H1 (cell line): ENCODE measurements around the gene LHX5. TPM values are rescaled to one million over a fixed set of nuclear protein-coding genes. Genes with fewer than 3 reads are reported as not detected.

ENCODE experiments used
- CTCF ChIA-PET: fragments of 300-600 bp; sonication (Branson Sonifier 250); formaldehyde crosslinking; loops from one replicate; lab custom pipeline; 2021; ENCODE audit not compliant: partially characterized antibody; lab: Charles Lee
- POLR2A ChIA-PET: fragments of 300-600 bp; sonication (Branson Sonifier 250); formaldehyde crosslinking; loops from one replicate; lab custom pipeline; 2021; ENCODE audit warnings: inconsistent platforms; ENCODE audit not compliant: partially characterized antibody; lab: Charles Lee
- DNase-seq, 2 experiments: peaks; one replicate each; pipeline versions ENCODE4 v3.0.0 to v3.0.0-alpha.2; 2010 to 2022; ENCODE audit warnings: low spot score in 2 of 2, low read depth in 1 of 2, mixed read lengths in 1 of 2
- FAIRE-seq: peaks from 2 replicates; lab custom pipeline; 2011; peaks lifted over from hg19 to GRCh38; lab: Jason Lieb, UNC
- H2AFZ ChIP-seq: 2 replicates; pipeline ENCODE4 v1.8.1; 2012; ENCODE audit warnings: low read length, inconsistent platforms
- H2AK5ac ChIP-seq: 2 replicates; pipeline ENCODE4 v1.6.1; 2013; ENCODE audit warnings: low read depth, low read length
- H2BK120ac ChIP-seq: replicated peaks from 2 replicates; pipeline ENCODE3; 2013; ENCODE audit warnings: low read depth, low read length, inconsistent platforms
- H2BK12ac ChIP-seq: 2 replicates; pipeline ENCODE4 v1.6.1; 2013; ENCODE audit warnings: low read depth, low read length
- H2BK15ac ChIP-seq: 2 replicates; pipeline ENCODE4 v1.6.1; 2013; ENCODE audit warnings: low read length
- H2BK20ac ChIP-seq: 2 replicates; pipeline ENCODE4 v1.6.1; 2013; ENCODE audit warnings: low read length
- H2BK5ac ChIP-seq: 2 replicates; pipeline ENCODE4 v1.6.1; 2013; ENCODE audit warnings: low read depth, low read length
- H3K14ac ChIP-seq: 2 replicates; pipeline ENCODE4 v1.6.1; 2013; ENCODE audit warnings: inconsistent platforms; ENCODE audit not compliant: insufficient read length
- H3K18ac ChIP-seq: 2 replicates; pipeline ENCODE4 v1.6.1; 2013; ENCODE audit warnings: low read length; ENCODE audit errors: extremely low read depth
- H3K23ac ChIP-seq: 2 replicates; pipeline ENCODE4 v1.6.1; 2013; ENCODE audit warnings: inconsistent platforms; ENCODE audit not compliant: insufficient read length
- H3K23me2 ChIP-seq: 2 replicates; pipeline ENCODE4 v1.6.1; 2013; ENCODE audit warnings: low read depth, low read length
- H3K27ac ChIP-seq: 2 replicates; pipeline ENCODE4 v1.6.1; 2011; ENCODE audit warnings: low read depth, low read length, inconsistent platforms
- H3K27me3 ChIP-seq, 4 experiments: replicated peaks in 1 of 4; 1 replicate in 1 of 4; 2 replicates in 3 of 4; pipeline versions ENCODE4 v1.6.1 to v1.8.1; 2011 to 2013; ENCODE audit warnings: low read length in 3 of 4, mild to moderate bottlenecking in 3 of 4, inconsistent platforms in 2 of 4, mixed read lengths in 2 of 4, moderate library complexity in 1 of 4; ENCODE audit not compliant: control insufficient read depth in 3 of 4, insufficient read depth in 3 of 4; ENCODE audit errors: extremely low read depth in 1 of 4
- H3K36me3 ChIP-seq, 4 experiments: 2 replicates each; pipeline versions ENCODE4 v1.6.1 to v1.8.1; 2011 to 2013; ENCODE audit warnings: mild to moderate bottlenecking in 4 of 4, low read length in 3 of 4, moderate library complexity in 2 of 4, control low read depth in 1 of 4, inconsistent platforms in 1 of 4; ENCODE audit not compliant: insufficient read depth in 4 of 4, control insufficient read depth in 2 of 4
- H3K4ac ChIP-seq: replicated peaks from 2 replicates; pipeline ENCODE3; 2013; ENCODE audit warnings: low read length, low read depth, mixed read lengths, inconsistent platforms; ENCODE audit not compliant: insufficient read length
- H3K4me1 ChIP-seq, 4 experiments: replicated peaks in 1 of 4; 1 replicate in 1 of 4; 2 replicates in 3 of 4; pipeline versions ENCODE4 v1.6.1 to v1.8.1; 2011 to 2013; ENCODE audit warnings: low read length in 3 of 4, inconsistent platforms in 2 of 4, mixed read lengths in 1 of 4; ENCODE audit not compliant: insufficient read depth in 4 of 4, control insufficient read depth in 3 of 4
- H3K4me2 ChIP-seq, 2 experiments: 2 replicates each; pipeline versions ENCODE4 v1.6.1 to v1.8.1; 2011 to 2013; ENCODE audit warnings: low read depth in 2 of 2, low read length in 2 of 2, control low read depth in 1 of 2, inconsistent platforms in 1 of 2, mild to moderate bottlenecking in 1 of 2; ENCODE audit not compliant: insufficient read depth in 1 of 2
- H3K4me3 ChIP-seq, 4 experiments: fragments of 200-600, 300-600 bp in 1 of 4; sonication (generic), shearing (Covaris generic), sonication (Bioruptor Twin) in 1 of 4; 2 replicates each; pipeline versions ENCODE4 v1.5.1 to v1.8.1; 2011 to 2016; ENCODE audit warnings: low read length in 4 of 4, low read depth in 3 of 4, control low read depth in 2 of 4, inconsistent platforms in 2 of 4, mild to moderate bottlenecking in 2 of 4, mixed read lengths in 1 of 4, moderate library complexity in 1 of 4; ENCODE audit not compliant: insufficient read depth in 2 of 4; ENCODE audit errors: extremely low read depth in 1 of 4
- H3K56ac ChIP-seq: replicated peaks from 2 replicates; pipeline ENCODE3; 2013; ENCODE audit warnings: low read depth, mild to moderate bottlenecking, mixed read lengths, low read length, inconsistent platforms; ENCODE audit not compliant: insufficient read length
- H3K79me1 ChIP-seq: 2 replicates; pipeline ENCODE4 v1.6.1; 2013; ENCODE audit warnings: low read depth, low read length, control low read depth
- H3K79me2 ChIP-seq, 2 experiments: 2 replicates each; pipeline versions ENCODE4 v1.6.1 to v1.8.1; 2012 to 2013; ENCODE audit warnings: low read length in 2 of 2, mild to moderate bottlenecking in 2 of 2, inconsistent platforms in 1 of 2; ENCODE audit not compliant: insufficient read depth in 2 of 2, control insufficient read depth in 1 of 2
- H3K9ac ChIP-seq, 4 experiments: replicated peaks in 1 of 4; 1 replicate in 1 of 4; 2 replicates in 3 of 4; pipeline versions ENCODE4 v1.6.1 to v1.8.1; 2011 to 2013; ENCODE audit warnings: low read depth in 3 of 4, low read length in 3 of 4, control low read depth in 2 of 4, mild to moderate bottlenecking in 2 of 4, moderate library complexity in 2 of 4, inconsistent platforms in 1 of 4; ENCODE audit errors: extremely low read depth in 1 of 4
- H3K9me3 ChIP-seq, 2 experiments: 2 replicates each; pipeline versions ENCODE4 v1.6.1 to v1.8.1; 2012 to 2013; ENCODE audit warnings: mild to moderate bottlenecking in 2 of 2, moderate library complexity in 2 of 2, control low read depth in 1 of 2, inconsistent platforms in 1 of 2, low read depth in 1 of 2, low read length in 1 of 2, mixed read lengths in 1 of 2; ENCODE audit not compliant: insufficient read depth in 2 of 2
- H4K20me1 ChIP-seq, 2 experiments: replicated peaks in 1 of 2; 2 replicates each; pipeline versions ENCODE3 to v1.8.1; 2011 to 2013; ENCODE audit warnings: inconsistent platforms in 2 of 2, low read length in 2 of 2, mild to moderate bottlenecking in 1 of 2; ENCODE audit not compliant: insufficient read depth in 2 of 2, control insufficient read depth in 1 of 2
- H4K5ac ChIP-seq: 2 replicates; pipeline ENCODE4 v1.6.1; 2013; ENCODE audit warnings: low read length, low read depth, mixed read lengths, inconsistent platforms; ENCODE audit not compliant: insufficient read length
- H4K8ac ChIP-seq: 2 replicates; pipeline ENCODE4 v1.8.0; 2013; ENCODE audit warnings: mild to moderate bottlenecking, moderate library complexity, low read length, inconsistent platforms; ENCODE audit not compliant: insufficient read depth; ENCODE audit errors: extremely low read depth
- H4K91ac ChIP-seq: replicated peaks from 2 replicates; pipeline ENCODE3; 2013; ENCODE audit warnings: low read length, mixed read lengths, inconsistent platforms; ENCODE audit not compliant: insufficient read length
- BACH1 ChIP-seq: IDR thresholded peaks from 2 replicates; pipeline ENCODE4 v1.6.1; 2012; ENCODE audit warnings: low read length, improper control_type of control experiment
- CTBP2 ChIP-seq: IDR thresholded peaks from 2 replicates; pipeline ENCODE4 v1.7.0; 2011; ENCODE audit warnings: borderline replicate concordance, mild to moderate bottlenecking, moderate library complexity, mixed read lengths, low read length; ENCODE audit not compliant: insufficient read depth, insufficient read length
- EZH2 ChIP-seq: fragments of 200-600 bp; sonication (generic); IDR thresholded peaks from 2 replicates; pipeline ENCODE4 v1.7.1; 2012; ENCODE audit warnings: low read depth, mild to moderate bottlenecking, moderate library complexity, low read length, inconsistent platforms; ENCODE audit not compliant: severe bottlenecking
- TBP ChIP-seq: IDR thresholded peaks from 2 replicates; pipeline ENCODE4 v1.6.1; 2011; ENCODE audit warnings: low read depth, low read length, improper control_type of control experiment
- WGBS, 2 experiments: shearing (Covaris generic) in 1 of 2; methylation state at CpG; one replicate each; pipeline versions ENCODE4 v1.1.6 to v1.1.7; 2013 to 2015; ENCODE audit warnings: low lambda C conversion rate in 2 of 2, mixed read lengths in 2 of 2, inconsistent platforms in 1 of 2, low coverage in 1 of 2, missing lambda C conversion rate in 1 of 2; ENCODE audit not compliant: insufficient replicate concordance in 2 of 2, insufficient coverage in 1 of 2, insufficient read length in 1 of 2; ENCODE audit errors: extremely low coverage in 1 of 2, missing lambda C conversion rate in 1 of 2; 5-methylcytosine and 5-hydroxymethylcytosine counted together
- polyA plus RNA-seq, 7 experiments: library from polyadenylated mRNA; depleted of rRNA in 3 of 7; stranded (reverse) in 5 of 7; unstranded in 2 of 7; fragments of >200 nt in 5 of 7; fragments of 200-250 nt in 2 of 7; gene quantifications; 1 replicate in 5 of 7; 2 replicates in 1 of 7; 4 replicates in 1 of 7; pipeline versions ENCODE4 v1.2.1 to v1.2.3, GENCODE V29; 2011 to 2013; ENCODE audit warnings: missing spikeins in 2 of 7, mixed read lengths in 2 of 7
- total RNA-seq: library from RNA; stranded (reverse); fragmentation: NEBNext Ultra II Directional; extraction: Animal tissue kit (Norgen Biotek cat#: 25700); gene quantifications from 2 replicates; pipeline ENCODE4 v1.2.1, GENCODE V29; 2021

LHX5 gene
- total and polyA plus RNA-seq, 2 of the 8 experiments (the other 6 are each of a cell fraction or from before 2014, with no cell fraction given) = 0.47 to 1.1 TPM

DNA sequence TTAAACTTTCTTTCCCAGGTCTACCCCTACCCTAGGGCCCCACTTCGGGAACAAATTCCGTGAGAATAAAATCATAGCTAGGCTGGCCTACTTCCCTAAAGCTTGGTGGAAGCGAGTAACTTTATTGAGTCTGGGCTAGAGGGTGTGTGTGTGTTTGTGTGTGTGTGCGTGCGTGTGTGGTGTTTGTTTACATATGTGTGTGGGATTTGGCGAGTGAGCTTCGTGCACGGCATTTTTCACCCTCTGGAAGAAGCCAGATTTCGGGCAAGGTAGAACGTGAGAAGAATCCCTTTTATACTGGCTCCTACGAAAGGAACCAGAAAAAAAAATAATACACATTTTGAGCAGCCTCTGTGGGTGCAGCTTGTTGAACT, 7.5 kb upstream of the LHX5 start:
- FAIRE-seq (no peak), DNase-seq (no peak)
- no peaks in the 10 kb centered on the region for H3K9me3 ChIP-seq
- H2AK5ac ChIP-seq = 0 out of 2 replicates have a peak overlapping the region, but pooled peaks have one; percentile 91
- H2BK15ac ChIP-seq = peak overlapping the region; percentile 90; the same call in 1 of the 2 replicates
- peaks cover 10% of the 10 kb centered on the region in 2 experiments for H4K20me1 ChIP-seq
- peak overlapping the region in 2 of 4 experiments; percentile 2 to 42; a peak in 1 of 7 replicates for H3K9ac ChIP-seq
- no peak overlapping the region for H3K23ac ChIP-seq
- H3K36me3 ChIP-seq = peaks cover 0 to 15% (median 0%) of the 10 kb centered on the region in 4 experiments; a peak in 1 of 8 replicates
- H3K4ac ChIP-seq = no peak overlapping the region
- peaks cover 52 to 74% (median 69%) of the 10 kb centered on the region in 4 experiments for H3K27me3 ChIP-seq
- peak overlapping the region; percentile 56 for H3K18ac ChIP-seq
- H3K4me2 ChIP-seq = peak overlapping the region; percentile 81 to 93
- H3K79me1 ChIP-seq = no peaks in the 10 kb centered on the region; the same call in 1 of the 2 replicates
- 6% methylated on average over 11 of the region's 11 CpGs; no CpG with 5 or more reads in 1 of the 2 experiments for WGBS, 2 experiments
- H2BK120ac ChIP-seq = peak overlapping the region; percentile 77
- H3K23me2 ChIP-seq = peaks cover 14% of the 10 kb centered on the region
- no peak overlapping the region for H3K27ac ChIP-seq
- H2BK5ac ChIP-seq = no peak overlapping the region; the same call in 1 of the 2 replicates
- no peak overlapping the region; the same call in 1 of the 2 replicates for H4K8ac ChIP-seq
- H3K4me1 ChIP-seq = peaks cover 12 to 46% (median 23%) of the 10 kb centered on the region in 4 experiments
- ChIA-PET POLR2A (interaction anchor here (1.6 to 3.7 kb wide), 3 partner anchors 8 to 14 kb away, joined by 7 to 15 read pairs (median 14); no protein-coding TSS in a partner anchor), CTCF (interaction anchor here (0.9 to 4.7 kb wide), 10 partner anchors 9 to 256 kb away, joined by 3 to 30 read pairs (median 3); no protein-coding TSS in a partner anchor)
- H3K56ac ChIP-seq = no peak overlapping the region
- H4K5ac ChIP-seq = no peak overlapping the region
- H3K14ac ChIP-seq = no peak overlapping the region
- no peaks in the 10 kb centered on the region; a peak in 1 of 4 replicates for H3K79me2 ChIP-seq
- no peak overlapping the region for H4K91ac ChIP-seq
- no peak overlapping the region for H2AFZ ChIP-seq
- peak overlapping the region; percentile 62; the same call in 1 of the 2 replicates for H2BK20ac ChIP-seq
- peak overlapping the region; percentile 33 to 57 (median 50); a peak in 6 of 8 replicates for H3K4me3 ChIP-seq
- peak overlapping the region; percentile 94; the same call in 1 of the 2 replicates for H2BK12ac ChIP-seq
- no peak for TF ChIP-seq BACH1
- no peak for TF ChIP-seq CTBP2
- TF ChIP-seq EZH2 = peak; percentile 80
- no peak for TF ChIP-seq TBP
